Fibroblast of lung (primary cell): ENCODE measurements around the gene APOLD1. TPM values are rescaled to one million over a fixed set of nuclear protein-coding genes. Genes with fewer than 3 reads are reported as not detected.
A peak's percentile ranks its signal among the peaks of the same experiment; 100 is the strongest.
"Not testable (repeated sequence)": the region's sequence is repeated elsewhere in the genome, so short reads cannot be mapped to it uniquely, and the experiment has no call there.

Source experiments
- DNase-seq, 2 donors: peaks; one replicate each; pipeline versions ENCODE4 v3.0.0 to v3.0.0-alpha.2; 2010; ENCODE audit warnings: low read depth in 2 of 2
- H2AFZ ChIP-seq: 2 replicates; pipeline ENCODE4 v1.5.1; 2012; ENCODE audit warnings: low read length, control low read depth, inconsistent platforms
- H3K27ac ChIP-seq: 2 replicates; pipeline ENCODE4 v1.5.1; 2011; ENCODE audit warnings: low read length, control low read depth; ENCODE audit not compliant: insufficient read depth
- H3K27me3 ChIP-seq: 2 replicates; pipeline ENCODE4 v1.5.1; 2011; ENCODE audit warnings: mild to moderate bottlenecking, low read length; ENCODE audit not compliant: control insufficient read depth, insufficient read depth
- H3K36me3 ChIP-seq: 2 replicates; pipeline ENCODE4 v1.5.1; 2011; ENCODE audit warnings: low read length; ENCODE audit not compliant: control insufficient read depth, insufficient read depth
- H3K4me1 ChIP-seq: 2 replicates; pipeline ENCODE4 v1.5.1; 2011; ENCODE audit warnings: low read length; ENCODE audit not compliant: control insufficient read depth, insufficient read depth; ENCODE audit errors: extremely low read depth
- H3K4me2 ChIP-seq: 2 replicates; pipeline ENCODE4 v1.5.1; 2011; ENCODE audit warnings: low read length, control low read depth; ENCODE audit not compliant: insufficient read depth; ENCODE audit errors: extremely low read depth
- H3K4me3 ChIP-seq, 4 experiments: fragments of 200-600 bp in 1 of 4; sonication (generic) in 1 of 4; replicated peaks in 1 of 4; 2 replicates each; pipeline ENCODE4 v1.5.1; 2011 to 2016; ENCODE audit warnings: low read length in 4 of 4, low read depth in 3 of 4, mild to moderate bottlenecking in 3 of 4, control low read depth in 2 of 4, inconsistent platforms in 1 of 4, mixed read lengths in 1 of 4; ENCODE audit not compliant: insufficient read depth in 1 of 4; ENCODE audit errors: control extremely low read depth in 1 of 4
- H3K79me2 ChIP-seq: 2 replicates; pipeline ENCODE4 v1.5.1; 2012; ENCODE audit warnings: mild to moderate bottlenecking, low read length, inconsistent platforms; ENCODE audit not compliant: control insufficient read depth, insufficient read depth
- H3K9ac ChIP-seq: 2 replicates; pipeline ENCODE4 v1.5.1; 2011; ENCODE audit warnings: mild to moderate bottlenecking, low read length, control low read depth; ENCODE audit not compliant: insufficient read depth
- H3K9me3 ChIP-seq: 2 replicates; pipeline ENCODE4 v1.5.1; 2012; ENCODE audit warnings: low read depth, low read length; ENCODE audit not compliant: control insufficient read depth, insufficient read depth
- H4K20me1 ChIP-seq: 2 replicates; pipeline ENCODE4 v1.5.1; 2011; ENCODE audit warnings: low read length; ENCODE audit not compliant: control insufficient read depth, insufficient read depth; ENCODE audit errors: extremely low read depth
- EZH2 ChIP-seq: IDR thresholded peaks from 2 replicates; pipeline ENCODE4 v1.5.1; 2012; ENCODE audit warnings: low read length, control low read depth, mild to moderate bottlenecking; ENCODE audit errors: missing control alignments
- polyA plus RNA-seq, 2 donors: library from polyadenylated mRNA; depleted of rRNA in 1 of 2; stranded (reverse) in 1 of 2; unstranded in 1 of 2; fragments of >200 nt; gene quantifications; 2 replicates each; pipeline ENCODE4 v1.2.1, GENCODE V29; 2011 to 2012; ENCODE audit warnings: missing spikeins in 1 of 2
- total RNA-seq: library from RNA; depleted of rRNA; stranded (reverse); fragments of >200 nt; gene quantifications from 2 replicates; pipeline ENCODE4 v1.2.1, GENCODE V29; 2014
- TF ChIP-seq, protein P1 (sequence below), 2 donors: IDR thresholded peaks in 1 of 2; conservative IDR thresholded peaks in 1 of 2; 1 replicate in 1 of 2; 2 replicates in 1 of 2; pipeline ENCODE4 v1.5.1; 2011 to 2012; ENCODE audit warnings: low read length in 2 of 2, control low read depth in 1 of 2, inconsistent platforms in 1 of 2, low read depth in 1 of 2, mild to moderate bottlenecking in 1 of 2

The APOLD1 gene
- total and polyA plus RNA-seq, 2 donors (not counting 1 experiment from before 2014, with no cell fraction given): 3.1 to 3.2 TPM

- H3K36me3 ChIP-seq: no peaks in the 10 kb centered on the region
- no peak overlapping the region for H3K4me3 ChIP-seq
- H3K27ac ChIP-seq: no peak overlapping the region
- no peak overlapping the region for H2AFZ ChIP-seq
- H3K4me1 ChIP-seq: peaks cover 11% of the 10 kb centered on the region
- no peaks in the 10 kb centered on the region for H3K27me3 ChIP-seq
- H4K20me1 ChIP-seq: no peaks in the 10 kb centered on the region
- no peaks in the 10 kb centered on the region for H3K9me3 ChIP-seq
- no peak overlapping the region for H3K4me2 ChIP-seq
- TF ChIP-seq, protein P1, sequence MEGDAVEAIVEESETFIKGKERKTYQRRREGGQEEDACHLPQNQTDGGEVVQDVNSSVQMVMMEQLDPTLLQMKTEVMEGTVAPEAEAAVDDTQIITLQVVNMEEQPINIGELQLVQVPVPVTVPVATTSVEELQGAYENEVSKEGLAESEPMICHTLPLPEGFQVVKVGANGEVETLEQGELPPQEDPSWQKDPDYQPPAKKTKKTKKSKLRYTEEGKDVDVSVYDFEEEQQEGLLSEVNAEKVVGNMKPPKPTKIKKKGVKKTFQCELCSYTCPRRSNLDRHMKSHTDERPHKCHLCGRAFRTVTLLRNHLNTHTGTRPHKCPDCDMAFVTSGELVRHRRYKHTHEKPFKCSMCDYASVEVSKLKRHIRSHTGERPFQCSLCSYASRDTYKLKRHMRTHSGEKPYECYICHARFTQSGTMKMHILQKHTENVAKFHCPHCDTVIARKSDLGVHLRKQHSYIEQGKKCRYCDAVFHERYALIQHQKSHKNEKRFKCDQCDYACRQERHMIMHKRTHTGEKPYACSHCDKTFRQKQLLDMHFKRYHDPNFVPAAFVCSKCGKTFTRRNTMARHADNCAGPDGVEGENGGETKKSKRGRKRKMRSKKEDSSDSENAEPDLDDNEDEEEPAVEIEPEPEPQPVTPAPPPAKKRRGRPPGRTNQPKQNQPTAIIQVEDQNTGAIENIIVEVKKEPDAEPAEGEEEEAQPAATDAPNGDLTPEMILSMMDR (conservative IDR thresholded peaks at IDR 0.05 in 1 of 2, IDR thresholded peaks at IDR 0.05 in 1 of 2; ENCODE audit: low read depth in 1 of 2, low read length in 2 of 2): no peak
- no peak for TF ChIP-seq EZH2
- H3K79me2 ChIP-seq: no peaks in the 10 kb centered on the region
- peak in 1 of 2 donors; percentile 68 for DNase-seq
- no peak overlapping the region for H3K9ac ChIP-seq
Observed at GRCh38 chr12:12800406-12801180, 15.1 kb downstream of the APOLD1 start.

GRCh38 chr12:12801656-12802055 is 16.2 kb downstream of the APOLD1 start:
- not testable (repeated sequence) for H3K4me2 ChIP-seq, H4K20me1 ChIP-seq, H2AFZ ChIP-seq, DNase-seq, H3K27ac ChIP-seq, H3K36me3 ChIP-seq, H3K9me3 ChIP-seq, H3K79me2 ChIP-seq, H3K9ac ChIP-seq, H3K27me3 ChIP-seq, H3K4me3 ChIP-seq
- peaks cover 11% of the 10 kb centered on the region for H3K4me1 ChIP-seq

GRCh38 chr12:12803186-12803585 is 17.7 kb downstream of the APOLD1 start:
- no peak overlapping the region for H3K9ac ChIP-seq
- H2AFZ ChIP-seq: no peak overlapping the region
- H4K20me1 ChIP-seq: no peaks in the 10 kb centered on the region
- no peak for TF ChIP-seq EZH2
- TF ChIP-seq, protein P1 (conservative IDR thresholded peaks at IDR 0.05 in 1 of 2, IDR thresholded peaks at IDR 0.05 in 1 of 2; ENCODE audit: low read depth in 1 of 2, low read length in 2 of 2): no peak
- peak overlapping the region; percentile 38 for H3K4me2 ChIP-seq
- H3K4me3 ChIP-seq: no peak overlapping the region
- peaks cover 15% of the 10 kb centered on the region for H3K4me1 ChIP-seq
- no peaks in the 10 kb centered on the region for H3K79me2 ChIP-seq
- DNase-seq: peak; percentile 80 to 92
- H3K36me3 ChIP-seq: no peaks in the 10 kb centered on the region
- H3K27me3 ChIP-seq: no peaks in the 10 kb centered on the region
- H3K27ac ChIP-seq: no peak overlapping the region
- H3K9me3 ChIP-seq: no peaks in the 10 kb centered on the region
